GM19438 (cell line): Measurements from ENCODE around the gene FAM222B.
"Not testable (repeated sequence)": the region's sequence is repeated elsewhere in the genome, so short reads cannot be mapped to it uniquely, and the experiment has no call there.

Experiments used
- ATAC-seq: cut with Tn5 transposase; IDR thresholded peaks from one replicate; pipeline ENCODE4 v1.9.1; 2021; ENCODE audit warnings: low read depth; ENCODE audit not compliant: unreplicated experiment

The FAM222B gene

GRCh38 chr17:28747801-28748750 lies 94.5 kb downstream of the FAM222B start:
- no peak for ATAC-seq

GRCh38 chr17:28747051-28747691 lies 95.4 kb downstream of the FAM222B start:
- ATAC-seq: no peak

- ATAC-seq: no peak
Observed at GRCh38 chr17:28746611-28747050, 96.0 kb downstream of the FAM222B start.

- no peak for ATAC-seq
Observed at GRCh38 chr17:28745786-28746411, 96.7 kb downstream of the FAM222B start.

- no peak for ATAC-seq
Observed at GRCh38 chr17:28744972-28745785, 97.4 kb downstream of the FAM222B start.

GRCh38 chr17:28744104-28744971 lies 98.3 kb downstream of the FAM222B start:
- ATAC-seq: no peak

- peak; percentile 52 for ATAC-seq
Observed at GRCh38 chr17:28743243-28744103, 99.1 kb downstream of the FAM222B start, which contains the start of gene TRAF4. TRAF4 (plus strand) TSS chr17:28744011; CDS start chr17:28744113, 102 bp downstream.

GRCh38 chr17:28741358-28742349 lies 100.9 kb downstream of the FAM222B start:
- no peak for ATAC-seq

- no peak for ATAC-seq
Observed at GRCh38 chr17:28740406-28741357, 101.9 kb downstream of the FAM222B start.

- ATAC-seq: no peak
Observed at GRCh38 chr17:28738680-28739384, 103.8 kb downstream of the FAM222B start.

- peak; percentile 52 for ATAC-seq
Observed at GRCh38 chr17:28737770-28738679, 104.6 kb downstream of the FAM222B start.

- ATAC-seq: no peak
Observed at GRCh38 chr17:28737316-28737715, 105.3 kb downstream of the FAM222B start.

GRCh38 chr17:28735913-28736769 lies 106.4 kb downstream of the FAM222B start:
- ATAC-seq: not testable (repeated sequence)
